ENCODE results near the gene CCDC38.

The CCDC38 gene

DNA sequence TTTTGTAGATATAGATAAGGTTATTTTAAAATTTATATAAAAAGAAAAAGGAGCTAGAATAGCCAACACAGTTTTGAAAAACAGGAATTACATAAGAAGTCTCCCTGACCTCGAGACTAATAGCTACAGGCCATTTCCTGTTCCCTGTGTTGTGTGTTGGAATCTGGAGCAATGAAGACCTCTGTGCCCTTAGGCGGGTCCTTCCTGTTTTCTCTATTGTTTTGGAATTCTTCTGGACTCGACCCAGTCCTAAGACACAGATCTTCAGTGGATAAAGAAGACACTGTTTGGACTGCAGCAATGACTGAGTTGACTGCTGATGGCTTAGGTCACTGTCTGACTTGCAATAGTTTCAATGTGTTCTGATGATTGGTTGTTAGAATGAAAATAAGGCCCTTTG lies 57.4 kb downstream of the CCDC38 start:
- TF ChIP-seq, protein P1, sequence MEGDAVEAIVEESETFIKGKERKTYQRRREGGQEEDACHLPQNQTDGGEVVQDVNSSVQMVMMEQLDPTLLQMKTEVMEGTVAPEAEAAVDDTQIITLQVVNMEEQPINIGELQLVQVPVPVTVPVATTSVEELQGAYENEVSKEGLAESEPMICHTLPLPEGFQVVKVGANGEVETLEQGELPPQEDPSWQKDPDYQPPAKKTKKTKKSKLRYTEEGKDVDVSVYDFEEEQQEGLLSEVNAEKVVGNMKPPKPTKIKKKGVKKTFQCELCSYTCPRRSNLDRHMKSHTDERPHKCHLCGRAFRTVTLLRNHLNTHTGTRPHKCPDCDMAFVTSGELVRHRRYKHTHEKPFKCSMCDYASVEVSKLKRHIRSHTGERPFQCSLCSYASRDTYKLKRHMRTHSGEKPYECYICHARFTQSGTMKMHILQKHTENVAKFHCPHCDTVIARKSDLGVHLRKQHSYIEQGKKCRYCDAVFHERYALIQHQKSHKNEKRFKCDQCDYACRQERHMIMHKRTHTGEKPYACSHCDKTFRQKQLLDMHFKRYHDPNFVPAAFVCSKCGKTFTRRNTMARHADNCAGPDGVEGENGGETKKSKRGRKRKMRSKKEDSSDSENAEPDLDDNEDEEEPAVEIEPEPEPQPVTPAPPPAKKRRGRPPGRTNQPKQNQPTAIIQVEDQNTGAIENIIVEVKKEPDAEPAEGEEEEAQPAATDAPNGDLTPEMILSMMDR (IDR thresholded peaks at IDR 0.05), result no peak
- Histone ChIP-seq H3K36me3 (no peaks in the 10 kb centered on the region), H3K27ac (no peak overlapping the region), H3K9me3 (peaks cover 0 to 8% (median 0%) of the 10 kb centered on the region in 3 donors), H3K4me1 (no peaks in the 10 kb centered on the region), H3K4me3 (no peak overlapping the region), H3K27me3 (no peaks in the 10 kb centered on the region)
- intact Hi-C loops (cut with DNase I; ENCODE audit: low total_unique reads), result no loop called here
- no peak for DNase-seq

DNA sequence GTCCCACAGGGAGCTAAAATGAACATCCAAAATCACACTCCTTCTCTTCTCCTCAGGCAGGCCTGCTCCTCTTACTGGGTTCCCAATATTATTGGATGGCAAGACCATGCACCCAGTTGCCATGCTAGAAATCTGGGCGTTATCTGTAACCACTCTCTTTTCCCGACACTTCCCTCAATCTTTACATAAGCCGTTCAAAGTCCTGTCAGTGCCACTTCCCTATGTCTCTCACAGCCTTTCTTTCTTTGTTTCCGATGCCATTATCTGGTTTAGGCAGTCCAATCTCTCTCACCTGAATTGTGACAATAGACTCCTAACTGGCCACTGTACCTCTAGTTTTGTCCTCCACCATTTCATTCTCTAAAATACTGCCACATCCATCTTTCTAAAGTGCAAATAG lies 59.5 kb downstream of the CCDC38 start:
- no peaks in the 10 kb centered on the region for H3K4me1 ChIP-seq
- no peak for DNase-seq
- no peak overlapping the region for H3K4me3 ChIP-seq
- intact Hi-C loops (cut with DNase I; ENCODE audit: low total_unique reads), result no loop called here
- no peaks in the 10 kb centered on the region for H3K27me3 ChIP-seq
- H3K36me3 ChIP-seq, result no peaks in the 10 kb centered on the region
- peaks cover 0 to 8% (median 0%) of the 10 kb centered on the region in 3 donors for H3K9me3 ChIP-seq
- no peak overlapping the region for H3K27ac ChIP-seq
- TF ChIP-seq, protein P1 (IDR thresholded peaks at IDR 0.05), result no peak

DNA sequence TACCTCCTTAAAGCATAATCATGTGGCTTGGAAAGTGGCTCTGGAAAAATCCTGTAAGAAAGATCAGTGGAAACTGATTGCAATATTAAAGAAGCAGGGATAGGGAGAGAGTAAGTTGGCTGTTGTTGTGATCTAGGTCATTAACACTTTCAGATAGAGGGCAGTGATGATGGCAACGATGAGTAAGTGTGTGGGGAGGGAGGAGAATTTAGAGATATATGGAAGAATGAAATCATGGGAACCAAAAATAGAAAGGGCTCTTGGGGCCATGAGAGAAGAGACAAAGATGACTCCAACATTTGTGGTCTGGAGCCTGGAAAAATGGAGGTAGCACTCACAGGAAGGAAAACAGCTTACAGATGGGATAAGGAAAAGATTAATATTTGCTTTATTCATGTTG lies 60.3 kb downstream of the CCDC38 start:
- no peak for DNase-seq
- Histone ChIP-seq H3K9me3 (peaks cover 0 to 8% (median 0%) of the 10 kb centered on the region in 3 donors), H3K27me3 (no peaks in the 10 kb centered on the region), H3K36me3 (no peaks in the 10 kb centered on the region), H3K4me3 (no peak overlapping the region), H3K4me1 (no peaks in the 10 kb centered on the region), H3K27ac (no peak overlapping the region)
- intact Hi-C loops (cut with DNase I; ENCODE audit: low total_unique reads), result no loop called here
- TF ChIP-seq, protein P1 (IDR thresholded peaks at IDR 0.05), result no peak

DNA sequence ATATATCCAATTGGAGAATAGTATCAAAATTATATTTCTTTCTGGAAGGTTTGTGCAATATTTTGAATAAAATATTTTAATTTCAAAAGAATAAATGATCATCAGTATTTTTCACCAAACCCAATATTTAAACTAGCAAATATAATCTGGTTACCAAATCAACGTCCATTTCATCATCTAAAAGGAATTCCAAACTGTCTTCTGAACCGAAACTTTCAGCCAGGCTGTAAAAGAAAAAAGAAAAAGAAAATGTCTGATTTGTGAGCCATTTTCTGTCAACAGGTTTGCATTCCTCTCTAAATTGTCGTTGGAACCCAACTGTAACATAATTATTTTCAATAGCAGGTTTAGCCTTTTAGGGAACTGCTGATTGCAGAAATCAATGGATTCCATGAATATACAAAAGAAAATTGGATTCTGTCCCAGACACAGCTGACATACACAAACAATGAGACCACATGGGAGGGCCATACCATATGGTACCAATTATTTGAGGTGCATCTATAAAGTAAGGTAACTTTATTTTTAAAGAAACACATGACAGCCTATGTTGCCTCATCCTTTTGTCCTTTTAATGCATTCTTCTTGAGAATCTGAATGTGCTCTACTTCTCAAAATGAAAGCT lies 61.0 kb downstream of the CCDC38 start:
- Histone ChIP-seq H3K27ac (no peak overlapping the region), H3K4me1 (no peaks in the 10 kb centered on the region), H3K27me3 (no peaks in the 10 kb centered on the region), H3K36me3 (no peaks in the 10 kb centered on the region), H3K4me3 (no peak overlapping the region), H3K9me3 (peaks cover 0 to 8% (median 0%) of the 10 kb centered on the region in 3 donors)
- intact Hi-C loops (cut with DNase I; ENCODE audit: low total_unique reads), result no loop called here
- no peak for DNase-seq
- TF ChIP-seq, protein P1 (IDR thresholded peaks at IDR 0.05), result no peak

DNA sequence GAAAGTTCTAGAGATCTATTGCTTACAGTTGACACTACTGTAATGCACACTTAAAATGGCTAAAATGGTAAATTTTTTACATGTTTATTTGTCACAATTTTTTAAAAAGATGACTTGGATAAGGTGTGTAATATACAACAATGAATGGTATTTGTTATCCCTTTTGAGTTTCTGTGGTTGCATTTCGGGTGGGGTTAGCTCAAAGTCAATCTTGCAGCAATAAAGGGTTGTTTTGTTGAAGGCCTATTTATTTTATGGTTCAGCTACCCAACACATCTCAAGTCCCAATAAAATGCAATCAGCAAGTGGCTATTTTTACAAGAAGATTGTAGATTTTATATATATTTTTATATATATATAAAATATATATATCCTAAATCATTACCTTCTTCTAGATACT lies 61.5 kb downstream of the CCDC38 start:
- Histone ChIP-seq H3K9me3 (peaks cover 0 to 8% (median 0%) of the 10 kb centered on the region in 3 donors), H3K4me3 (no peak overlapping the region), H3K27ac (no peak overlapping the region), H3K4me1 (no peaks in the 10 kb centered on the region), H3K36me3 (no peaks in the 10 kb centered on the region), H3K27me3 (no peaks in the 10 kb centered on the region)
- TF ChIP-seq, protein P1 (IDR thresholded peaks at IDR 0.05), result no peak
- no peak for DNase-seq
- intact Hi-C loops (cut with DNase I; ENCODE audit: low total_unique reads), result no loop called here

DNA sequence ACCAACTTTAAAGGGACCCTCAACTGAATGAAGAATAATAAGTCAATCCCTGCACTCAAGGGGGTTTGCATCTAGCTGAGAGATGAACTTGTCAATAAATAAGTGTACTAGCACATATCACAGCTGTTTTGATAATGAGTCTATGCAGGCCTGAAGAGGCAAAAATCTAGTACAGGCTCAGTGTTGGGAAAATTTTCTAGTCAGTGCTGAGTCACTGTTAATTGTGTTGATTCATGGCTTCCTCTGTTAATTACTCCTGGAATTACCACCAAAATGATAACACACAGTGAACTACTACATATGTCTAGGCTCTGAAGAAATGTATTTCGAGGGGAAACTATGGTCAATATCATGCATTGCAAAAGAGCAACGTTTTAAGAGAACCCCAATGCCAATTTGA lies 64.8 kb downstream of the CCDC38 start:
- Histone ChIP-seq H3K36me3 (peaks cover 0 to 7% (median 4%) of the 10 kb centered on the region in 3 donors), H3K4me1 (no peaks in the 10 kb centered on the region), H3K4me3 (no peak overlapping the region), H3K27ac (no peak overlapping the region), H3K27me3 (no peaks in the 10 kb centered on the region), H3K9me3 (no peaks in the 10 kb centered on the region)
- no peak for DNase-seq
- intact Hi-C loops (cut with DNase I; ENCODE audit: low total_unique reads), result no loop called here
- TF ChIP-seq, protein P1 (IDR thresholded peaks at IDR 0.05), result no peak
